Measurements from ENCODE around the gene PAQR4.
A peak's percentile ranks its signal among the peaks of the same experiment; 100 is the strongest.

Gene PAQR4

GRCh38 chr16:3022208-3022683, 53.1 kb downstream of the PAQR4 start (continued):
- peak; percentile 12; the same call in 1 of the 2 replicates for TF ChIP-seq PATZ1 (tag by site-specific recombination; IDR thresholded peaks at IDR 0.05)
- TF ChIP-seq ZFHX2 (tag by site-specific recombination; conservative IDR thresholded peaks at IDR 0.05) = peak; percentile 57; the same call in 1 of the 2 replicates
- no peak for TF ChIP-seq MEIS1 (CRISPR knock-in tag; IDR thresholded peaks at IDR 0.05; ENCODE audit: borderline replicate concordance)
- TF ChIP-seq ZNF335 (tag by site-specific recombination; conservative IDR thresholded peaks at IDR 0.05) = 0 out of 2 replicates have a peak, but pooled peaks have one; percentile 25
- TF ChIP-seq WT1 (tag by site-specific recombination; IDR thresholded peaks at IDR 0.05) = peak; percentile 63
- TF ChIP-seq GLIS2 (tag by site-specific recombination; IDR thresholded peaks at IDR 0.05) = peak; percentile 68; the same call in 1 of the 2 replicates
- no peak for TF ChIP-seq ZNF561 (tag by site-specific recombination; IDR thresholded peaks at IDR 0.05; ENCODE audit: borderline replicate concordance)
- TF ChIP-seq KLF7 (tag by site-specific recombination; IDR thresholded peaks at IDR 0.05; ENCODE audit: borderline replicate concordance) = no peak
- TF ChIP-seq GLI2 (tag by site-specific recombination; IDR thresholded peaks at IDR 0.05; ENCODE audit: borderline replicate concordance, low read depth) = no peak
- peak; percentile 97 for TF ChIP-seq IKZF3 (tag by site-specific recombination; IDR thresholded peaks at IDR 0.05)
- TF ChIP-seq HOXD13 (CRISPR knock-in tag; IDR thresholded peaks at IDR 0.05; ENCODE audit: borderline replicate concordance) = no peak
- no peak for TF ChIP-seq PRDM1 (tag by site-specific recombination; IDR thresholded peaks at IDR 0.05)
- no peak for TF ChIP-seq ZNF571 (tag by site-specific recombination; IDR thresholded peaks at IDR 0.05)
- TF ChIP-seq KLF8 (tag by site-specific recombination; IDR thresholded peaks at IDR 0.05) = peak; percentile 67
- TF ChIP-seq ZNF514 (tag by site-specific recombination; IDR thresholded peaks at IDR 0.05) = no peak
- TF ChIP-seq AEBP2 (tag by site-specific recombination; IDR thresholded peaks at IDR 0.05; ENCODE audit: borderline replicate concordance) = no peak
- no peak for TF ChIP-seq REST (tag by site-specific recombination; IDR thresholded peaks at IDR 0.05)
- TF ChIP-seq KLF9 (tag by site-specific recombination; IDR thresholded peaks at IDR 0.05; ENCODE audit: low read depth) = no peak
- no peak for TF ChIP-seq ZNF585B (tag by site-specific recombination; IDR thresholded peaks at IDR 0.05)
- no peak for TF ChIP-seq ZNF785 (tag by site-specific recombination; IDR thresholded peaks at IDR 0.05)
- peak; percentile 59; the same call in 1 of the 2 replicates for TF ChIP-seq MZF1 (tag by site-specific recombination; IDR thresholded peaks at IDR 0.05; ENCODE audit: borderline replicate concordance)
- 0 out of 2 replicates have a peak, but pooled peaks have one; percentile 9 for TF ChIP-seq ZEB2 (tag by site-specific recombination; IDR thresholded peaks at IDR 0.05)
- TF ChIP-seq ZNF398 (tag by site-specific recombination; IDR thresholded peaks at IDR 0.05) = peak; percentile 59; the same call in 1 of the 2 replicates
- TF ChIP-seq ZNF626 (tag by site-specific recombination; IDR thresholded peaks at IDR 0.05) = no peak
- TF ChIP-seq ZNF610 (tag by site-specific recombination; IDR thresholded peaks at IDR 0.05; ENCODE audit: borderline replicate concordance) = no peak
- TF ChIP-seq FEZF1 (tag by site-specific recombination; IDR thresholded peaks at IDR 0.05) = no peak
- peak; percentile 76; the same call in 1 of the 2 replicates for TF ChIP-seq ZNF449 (tag by site-specific recombination; IDR thresholded peaks at IDR 0.05)
- TF ChIP-seq ZBTB21 (tag by site-specific recombination; IDR thresholded peaks at IDR 0.05) = 0 out of 2 replicates have a peak, but pooled peaks have one; percentile 22
- TF ChIP-seq ZNF366 (tag by site-specific recombination; conservative IDR thresholded peaks at IDR 0.05) = peak; percentile 68
- TF ChIP-seq KLF10 (tag by site-specific recombination; IDR thresholded peaks at IDR 0.05) = peak; percentile 90
- TF ChIP-seq ZBTB17 (tag by site-specific recombination; IDR thresholded peaks at IDR 0.05) = no peak

Measured in HEK293 (cell line).